Measurements from ENCODE around the gene CBL.
A peak's percentile ranks its signal among the peaks of the same experiment; 100 is the strongest.

CBL gene

DNA sequence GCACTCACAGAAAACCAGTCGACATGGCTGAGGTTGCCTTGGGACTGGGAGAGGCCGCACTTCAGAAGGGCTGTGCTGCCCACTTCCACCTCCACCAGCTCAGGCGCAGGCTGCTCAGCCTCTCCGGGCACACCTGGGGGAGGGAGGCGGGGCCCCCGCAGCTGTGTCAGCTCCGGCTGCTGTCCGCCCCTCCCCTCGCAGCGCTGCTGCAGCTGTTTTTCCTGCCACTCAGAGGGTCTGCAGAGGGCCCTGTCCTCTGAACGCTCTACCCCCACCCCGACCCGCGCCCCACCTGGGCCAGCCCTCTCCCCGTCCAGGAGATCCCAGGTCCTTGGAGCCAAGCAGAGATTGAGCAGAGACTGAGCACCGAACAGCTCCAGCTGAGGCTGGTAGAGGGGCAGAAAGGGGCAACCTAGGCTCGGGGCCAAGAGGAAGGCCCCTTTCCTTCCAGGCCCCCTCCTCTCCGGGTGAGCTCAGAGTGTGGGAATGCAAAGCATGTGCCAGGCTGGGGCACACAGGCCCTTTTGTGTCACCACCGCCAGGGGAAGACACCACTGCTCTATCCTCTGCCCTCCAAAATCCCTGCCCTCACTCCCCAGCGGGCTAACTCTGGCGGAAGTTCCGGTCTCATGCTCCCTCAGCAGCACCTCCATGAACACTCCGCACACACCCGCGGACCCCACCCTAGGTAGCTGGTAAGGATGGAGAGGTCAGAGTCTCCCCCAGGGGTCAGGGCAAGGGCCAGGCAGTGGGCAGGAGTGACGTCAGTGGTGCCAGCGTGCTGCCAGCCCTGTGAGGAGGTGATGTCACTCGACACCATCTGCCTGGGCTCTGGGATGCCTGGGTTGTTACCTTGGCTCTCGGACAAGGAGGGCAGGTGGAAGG lies 109.2 kb downstream of the CBL start:
- DNase-seq = no peak

DNA sequence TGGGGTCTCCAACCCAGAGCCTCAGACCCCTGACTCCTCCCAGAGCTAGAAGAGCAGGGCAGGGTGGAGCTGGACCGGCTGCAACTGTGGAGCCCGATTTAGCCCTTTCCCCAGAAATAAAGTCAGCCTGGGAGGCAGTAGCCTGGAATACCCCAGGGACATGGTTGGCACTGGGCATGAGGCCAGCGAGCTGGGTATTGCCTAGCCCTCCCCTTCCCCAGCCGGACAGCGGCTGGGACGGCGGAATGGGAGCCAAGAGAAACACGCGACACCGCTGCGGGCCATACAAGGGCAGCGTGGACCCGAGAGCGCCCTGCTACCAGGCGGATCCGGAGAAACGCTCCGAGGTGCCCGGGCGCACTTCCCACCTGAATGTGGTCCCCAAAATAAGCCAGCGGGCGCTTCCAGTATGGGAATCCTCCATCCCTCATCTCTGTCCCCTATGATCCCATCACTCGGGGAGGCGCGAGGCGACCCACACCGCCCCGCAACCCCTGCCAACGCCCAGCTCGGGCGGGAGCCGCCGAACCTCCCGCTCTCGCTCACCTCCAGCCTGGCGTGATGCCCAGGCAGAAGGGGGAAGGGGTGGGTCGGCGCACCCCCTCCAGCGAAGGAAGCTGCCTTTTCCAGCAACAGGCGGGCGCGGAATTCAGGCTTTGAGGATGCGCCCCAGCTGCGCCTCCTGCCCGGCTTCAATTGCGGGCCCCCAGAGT lies 110.0 kb downstream of the CBL start:
- DNase-seq = peak; percentile 45

DNA sequence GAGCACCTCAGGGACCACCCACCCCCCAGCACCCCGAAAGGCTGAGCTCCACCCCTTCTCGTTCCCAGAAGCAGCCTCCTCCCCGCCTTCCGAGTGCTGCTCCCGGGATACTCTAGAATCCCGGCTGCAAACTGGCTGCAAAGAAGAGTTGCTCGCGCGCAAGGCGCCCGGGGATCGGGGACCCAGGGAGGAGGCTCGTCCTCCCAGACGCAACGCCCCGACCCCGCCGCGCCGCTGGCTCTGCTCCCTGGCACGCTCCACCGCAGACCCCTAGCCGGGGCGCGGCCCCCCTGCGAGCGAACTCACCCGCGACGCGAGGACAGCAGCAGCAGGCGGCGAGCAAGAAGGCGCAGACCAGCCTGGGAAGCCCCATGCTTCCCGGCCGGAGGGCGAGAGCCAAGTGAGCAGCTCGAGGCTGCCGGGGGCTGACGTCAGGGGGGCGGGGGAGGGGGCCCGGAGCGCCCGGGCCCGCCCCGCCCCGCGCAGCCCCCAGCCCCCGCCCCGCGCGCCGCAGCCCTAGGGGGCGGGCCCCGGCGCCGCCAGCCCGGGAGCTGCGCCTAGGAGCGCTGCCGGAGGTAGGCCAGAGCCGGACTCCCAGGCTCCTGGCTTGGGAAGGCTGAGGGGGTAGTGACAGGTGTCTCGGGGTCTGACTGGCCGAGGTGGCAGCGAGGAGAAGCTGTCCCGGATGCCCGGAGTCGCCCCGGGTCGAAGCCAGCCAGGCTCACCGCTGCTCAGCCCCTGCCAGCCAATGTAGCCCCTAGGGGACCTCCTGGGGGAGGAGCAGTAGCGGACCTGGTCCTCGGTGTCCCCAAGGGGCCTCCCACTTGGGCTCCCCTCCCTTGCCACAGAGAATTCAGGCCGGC lies 110.8 kb downstream of the CBL start, which contains the start of gene MCAM:
Gene MCAM (minus strand): TSS at position 402 of the 863 bp plus-strand sequence. CDS start 29 bp downstream, at position 373.
- no peak for DNase-seq

- DNase-seq = no peak
Measured at GRCh38 chr11:119317592-119318239, 111.6 kb downstream of the CBL start.

GRCh38 chr11:119318240-119319135 lies 112.3 kb downstream of the CBL start:
- no peak for DNase-seq

DNA sequence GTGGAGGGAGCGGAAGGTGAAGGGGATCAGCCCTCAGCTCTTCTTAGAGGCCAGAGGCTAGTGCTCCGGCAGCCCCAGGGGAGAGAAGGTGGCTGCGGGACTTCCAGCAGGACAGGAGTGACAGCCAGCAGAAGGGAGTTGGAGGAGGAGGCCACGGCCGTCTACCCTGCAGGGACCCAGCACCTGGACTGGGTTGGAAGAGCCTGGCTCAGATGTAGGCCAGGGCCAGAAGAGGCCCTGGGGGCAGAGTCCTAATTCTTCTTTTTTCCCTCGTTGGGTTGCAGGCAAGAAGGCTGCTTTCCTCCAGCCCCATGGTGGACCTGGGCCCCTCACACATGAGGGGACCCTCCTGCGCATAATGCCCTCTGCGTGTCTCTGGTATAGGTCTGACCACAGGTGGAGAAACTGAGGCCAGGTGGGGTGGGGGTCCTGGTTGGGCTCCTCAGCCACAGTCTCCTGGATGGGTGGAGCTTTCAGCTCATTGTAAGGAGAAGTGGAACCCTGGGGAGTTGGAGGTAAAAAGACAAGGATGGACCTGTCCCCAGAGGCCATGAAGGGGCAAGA lies 113.1 kb downstream of the CBL start:
- no peak for DNase-seq

DNA sequence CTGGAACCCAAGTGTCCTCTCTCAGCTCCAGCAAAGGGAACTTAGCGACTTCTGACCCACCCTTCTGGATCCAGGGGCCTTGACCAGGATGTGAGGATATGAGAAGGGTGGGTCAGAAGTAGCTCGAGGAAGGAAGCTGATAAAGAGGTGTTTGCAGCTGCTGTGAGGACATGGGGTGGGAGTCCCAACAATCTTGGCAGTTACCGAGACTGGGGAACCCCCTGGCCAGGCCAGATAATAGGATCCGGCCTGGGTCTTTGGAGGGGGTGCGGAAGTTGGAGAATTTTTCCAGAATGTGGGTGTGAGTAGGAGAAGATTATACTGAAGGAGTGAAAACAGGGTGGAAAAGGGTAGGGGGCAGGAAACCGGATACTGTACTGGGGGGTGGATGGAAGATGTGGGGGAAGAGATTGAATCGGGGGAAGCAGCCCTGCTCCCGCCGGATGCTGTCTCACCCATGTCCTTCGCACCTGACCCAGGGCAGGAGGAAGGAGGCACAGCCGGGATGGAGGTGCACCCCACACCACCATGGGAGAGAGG lies 113.6 kb downstream of the CBL start:
- no peak for DNase-seq

GRCh38 chr11:119320240-119320775 lies 114.2 kb downstream of the CBL start:
- no peak for DNase-seq

DNA sequence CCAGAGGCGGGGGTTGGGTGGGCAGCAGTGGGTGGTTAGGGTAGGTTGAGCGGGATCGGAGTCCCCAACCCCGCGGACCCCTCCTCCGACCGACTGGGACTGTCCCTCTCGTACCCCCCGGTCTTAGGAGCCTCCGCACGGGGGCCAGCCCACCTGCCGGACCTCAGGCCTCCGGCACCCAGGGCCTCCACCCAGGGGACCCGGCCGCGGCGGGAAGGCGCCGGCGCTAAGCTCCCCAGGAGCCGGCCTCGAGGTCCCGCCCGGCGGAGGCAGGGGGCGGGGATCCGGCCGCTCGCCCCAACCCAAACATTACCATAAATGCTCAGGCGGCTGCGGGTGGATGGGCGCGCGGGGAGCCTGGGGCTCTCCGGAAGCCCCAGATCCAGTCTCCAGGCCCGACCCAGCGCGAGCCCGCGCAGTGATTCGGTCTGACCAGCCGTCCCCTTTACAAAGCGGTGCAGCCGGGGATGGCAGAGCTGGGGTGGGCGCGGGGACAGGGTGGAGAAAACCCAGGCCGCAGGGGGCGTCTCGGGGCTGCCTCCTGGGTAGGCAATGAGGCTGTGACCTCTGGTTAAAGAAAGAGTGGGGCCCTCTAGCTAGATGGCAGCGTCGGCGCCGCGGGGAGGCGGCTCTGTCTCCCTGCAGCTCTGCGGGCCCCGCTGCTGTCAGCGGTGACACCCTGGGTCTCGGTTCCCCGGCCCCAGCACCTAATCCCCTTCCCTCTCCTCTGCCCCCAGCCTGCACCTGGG lies 114.8 kb downstream of the CBL start:
- no peak for DNase-seq

GRCh38 chr11:119322360-119322739 lies 116.2 kb downstream of the CBL start:
- no peak for DNase-seq

- no peak for DNase-seq
Measured at GRCh38 chr11:119322921-119323531, 116.9 kb downstream of the CBL start.

- no peak for DNase-seq
Measured at GRCh38 chr11:119323532-119324033, 117.4 kb downstream of the CBL start.

- no peak for DNase-seq
Measured at GRCh38 chr11:119324189-119324588, 118.0 kb downstream of the CBL start.

- DNase-seq = no peak
Measured at GRCh38 chr11:119329320-119329719, 123.2 kb downstream of the CBL start.

DNA sequence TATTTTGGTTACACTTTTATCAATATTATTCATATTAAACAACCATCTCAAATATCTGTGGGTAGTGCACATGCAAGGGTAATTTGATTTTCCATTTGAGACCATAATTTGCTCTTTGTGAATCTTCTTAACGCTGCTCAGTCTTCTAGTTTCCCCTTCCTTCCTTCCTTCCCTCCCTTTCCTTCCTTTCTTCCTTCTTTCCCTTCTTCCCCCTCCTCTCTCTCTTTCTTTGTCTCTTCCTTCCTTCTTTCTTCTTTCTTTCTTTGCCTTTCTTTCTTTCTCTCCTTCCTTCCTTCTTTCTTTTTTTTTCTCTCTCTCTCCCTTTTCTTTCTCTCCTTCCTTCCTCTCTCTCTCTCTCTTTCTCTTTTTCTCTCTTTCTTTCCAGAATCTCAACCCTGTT lies 124.1 kb downstream of the CBL start:
- DNase-seq = no peak

DNA sequence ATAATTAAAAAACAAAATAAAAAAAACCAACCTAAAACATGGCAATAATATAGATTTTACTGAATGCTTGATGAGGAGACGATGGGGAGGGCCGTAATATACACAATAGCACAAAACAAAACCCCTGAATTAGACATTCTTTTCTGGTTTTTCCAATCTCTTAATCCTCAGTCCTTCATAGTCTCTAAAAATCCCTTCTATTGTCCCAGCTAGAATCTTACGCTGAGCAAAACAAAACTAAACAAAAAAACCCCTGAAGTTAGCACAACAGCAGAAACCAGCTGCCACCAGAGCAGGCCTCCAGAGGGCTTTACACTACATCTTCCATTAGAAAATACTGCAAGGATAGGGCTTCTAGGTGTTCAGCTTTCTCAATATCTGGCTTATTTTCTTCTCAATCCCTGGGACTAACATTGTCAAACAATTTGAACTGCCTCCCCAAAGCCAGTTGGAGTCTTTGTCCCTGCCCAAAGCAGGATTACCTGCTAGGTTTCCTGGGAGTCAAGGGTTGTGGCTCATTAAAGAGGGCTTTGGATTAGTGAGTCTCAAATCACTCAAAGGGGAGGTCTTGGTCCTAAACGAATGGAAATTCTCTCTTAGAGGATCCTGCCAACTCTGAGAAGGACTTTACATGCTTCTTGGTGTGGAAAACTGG lies 126.1 kb downstream of the CBL start:
- no peak for DNase-seq

GRCh38 chr11:119334174-119334930 lies 128.2 kb downstream of the CBL start, which contains the start of gene RNF26:
TSS of gene RNF26 (plus strand) at chr11:119334527. CDS start at chr11:119335123, 596 bp downstream.
- peak; percentile 91 for DNase-seq

Measured in NCI-H2171 (cell line).